OCI-LY7 (cell line): ENCODE results near the gene CDK19.

ENCODE experiments used
- EZH2phosphoT487 ChIP-seq: fragments of 200-600 bp; sonication (generic); IDR thresholded peaks from 2 replicates; pipeline ENCODE4 v1.6.1; 2018; ENCODE audit warnings: low read depth, borderline replicate concordance, mild to moderate bottlenecking, mixed run types, antibody characterized with exemption, low read length, moderate library complexity, mixed read lengths
- TF ChIP-seq, protein P1 (sequence below): fragments of 200-600 bp; sonication (generic); conservative IDR thresholded peaks from 2 replicates; pipeline ENCODE4 v1.5.1; 2014; ENCODE audit warnings: mild to moderate bottlenecking, antibody characterized with exemption, low read length, moderate library complexity, mixed read lengths

GRCh38 chr6:110858016-110858415 is 42.7 kb upstream of the CDK19 start:
- TF ChIP-seq, protein P1, sequence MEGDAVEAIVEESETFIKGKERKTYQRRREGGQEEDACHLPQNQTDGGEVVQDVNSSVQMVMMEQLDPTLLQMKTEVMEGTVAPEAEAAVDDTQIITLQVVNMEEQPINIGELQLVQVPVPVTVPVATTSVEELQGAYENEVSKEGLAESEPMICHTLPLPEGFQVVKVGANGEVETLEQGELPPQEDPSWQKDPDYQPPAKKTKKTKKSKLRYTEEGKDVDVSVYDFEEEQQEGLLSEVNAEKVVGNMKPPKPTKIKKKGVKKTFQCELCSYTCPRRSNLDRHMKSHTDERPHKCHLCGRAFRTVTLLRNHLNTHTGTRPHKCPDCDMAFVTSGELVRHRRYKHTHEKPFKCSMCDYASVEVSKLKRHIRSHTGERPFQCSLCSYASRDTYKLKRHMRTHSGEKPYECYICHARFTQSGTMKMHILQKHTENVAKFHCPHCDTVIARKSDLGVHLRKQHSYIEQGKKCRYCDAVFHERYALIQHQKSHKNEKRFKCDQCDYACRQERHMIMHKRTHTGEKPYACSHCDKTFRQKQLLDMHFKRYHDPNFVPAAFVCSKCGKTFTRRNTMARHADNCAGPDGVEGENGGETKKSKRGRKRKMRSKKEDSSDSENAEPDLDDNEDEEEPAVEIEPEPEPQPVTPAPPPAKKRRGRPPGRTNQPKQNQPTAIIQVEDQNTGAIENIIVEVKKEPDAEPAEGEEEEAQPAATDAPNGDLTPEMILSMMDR = no peak
- TF ChIP-seq EZH2phosphoT487 = no peak
